HuH-7 (cell line): ENCODE measurements around the gene SNED1.
A peak's percentile ranks its signal among the peaks of the same experiment; 100 is the strongest.
"Not testable (repeated sequence)": the region's sequence is repeated elsewhere in the genome, so short reads cannot be mapped to it uniquely, and the experiment has no call there.

ENCODE experiments used
- DNase-seq: peaks from one replicate; pipeline ENCODE4 v3.0.0; 2011; ENCODE audit warnings: low spot score

The SNED1 gene

DNA sequence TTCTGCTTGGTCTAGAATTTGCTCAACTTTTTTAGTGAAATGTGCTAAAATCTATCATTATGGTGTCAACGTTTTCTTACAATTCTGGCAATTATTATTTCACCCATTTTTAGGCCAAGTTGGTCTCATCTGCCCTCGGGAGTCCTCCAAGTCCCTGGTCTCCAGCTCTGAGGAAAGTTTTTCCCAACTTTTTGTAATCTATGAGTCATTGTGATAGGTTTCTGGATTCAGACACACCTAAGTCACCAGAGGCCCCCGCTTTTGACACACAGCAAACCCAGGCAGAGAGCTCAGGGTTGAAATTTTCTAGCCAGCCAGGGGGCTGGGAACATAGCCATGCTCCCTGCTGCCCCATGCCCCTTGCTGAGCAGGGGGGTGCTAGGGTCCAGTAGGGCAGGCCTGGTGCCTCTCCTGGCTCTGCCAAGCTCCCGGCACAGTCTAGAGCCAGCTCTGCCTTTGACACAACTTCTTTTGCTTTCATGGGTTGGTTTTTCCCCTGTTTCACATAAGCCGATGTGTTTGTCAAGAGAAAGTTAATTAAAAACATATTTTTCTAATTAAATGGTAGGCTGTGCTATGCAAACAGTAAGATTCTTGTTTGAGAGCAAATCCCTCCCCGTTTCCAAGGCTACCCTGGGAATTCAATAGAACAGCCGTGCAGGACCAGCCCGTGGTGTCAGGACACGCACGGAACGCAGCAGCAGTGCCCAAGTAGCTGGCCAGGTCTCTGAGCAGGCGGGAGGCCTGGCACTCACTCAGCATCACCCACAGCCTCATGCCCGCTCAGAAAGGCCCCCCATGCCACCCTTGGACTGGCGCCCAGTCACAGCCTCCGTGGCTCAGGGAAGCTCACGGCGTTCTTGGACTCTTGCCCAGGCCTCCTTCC lies 25.5 kb upstream of the SNED1 start:
- no peak for DNase-seq

DNA sequence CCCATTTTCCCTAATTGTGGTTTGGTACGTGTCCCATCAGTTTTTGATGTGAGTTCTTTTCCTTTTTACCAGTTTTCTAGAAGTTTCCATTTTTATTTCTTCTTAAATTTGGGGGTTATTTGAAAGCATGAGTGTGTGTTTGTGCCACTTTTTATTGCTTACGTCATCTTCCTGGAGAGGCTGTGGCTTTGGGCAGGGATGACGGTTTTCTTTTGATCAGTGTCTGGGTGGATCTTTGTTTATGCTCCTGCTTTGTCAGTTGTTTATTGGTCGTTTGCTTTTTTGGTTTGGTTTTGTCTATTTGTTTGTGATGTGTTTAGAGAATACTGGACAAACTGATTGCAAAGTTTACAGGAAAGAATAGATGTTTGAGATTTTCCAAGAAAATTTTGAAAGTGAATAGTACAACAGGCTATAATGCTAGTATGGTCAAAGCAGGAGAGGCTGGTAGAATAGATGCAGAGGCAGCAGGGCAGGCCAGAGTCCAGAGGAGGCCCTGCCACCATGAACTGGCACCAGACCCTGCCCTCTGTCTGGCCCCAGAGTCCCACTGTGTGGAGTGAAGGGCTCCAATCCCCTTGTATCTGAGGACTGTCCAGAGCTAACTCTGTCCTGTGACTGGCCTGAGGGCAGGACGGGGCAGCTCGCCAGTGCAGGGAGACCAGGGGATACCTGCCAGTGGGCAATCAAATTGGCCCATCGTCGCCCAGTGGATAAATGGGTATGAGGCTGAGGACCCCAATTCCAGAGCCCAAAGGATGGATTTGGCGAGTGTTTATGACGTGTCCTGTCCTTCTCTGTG lies 23.4 kb upstream of the SNED1 start:
- no peak for DNase-seq

DNA sequence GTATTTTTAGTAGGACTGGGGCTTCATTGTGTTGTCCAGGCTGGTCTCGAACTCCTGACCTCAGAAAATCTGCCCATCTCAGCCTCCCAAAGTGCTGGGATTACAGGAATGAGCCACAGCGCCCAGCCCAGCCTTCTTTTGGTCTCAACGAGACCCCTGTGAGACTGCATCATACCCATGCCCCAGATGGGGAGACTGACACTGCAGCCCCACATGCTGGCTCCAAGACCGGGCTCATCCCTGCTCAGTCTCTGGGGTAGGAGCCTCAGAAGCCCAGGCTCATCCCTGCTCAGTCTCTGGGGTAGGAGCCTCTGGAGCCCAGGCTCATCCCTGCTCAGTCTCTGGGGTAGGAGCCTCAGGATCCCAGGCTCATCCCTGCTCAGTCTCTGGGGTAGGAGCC lies 22.5 kb upstream of the SNED1 start:
- not testable (repeated sequence) for DNase-seq

DNA sequence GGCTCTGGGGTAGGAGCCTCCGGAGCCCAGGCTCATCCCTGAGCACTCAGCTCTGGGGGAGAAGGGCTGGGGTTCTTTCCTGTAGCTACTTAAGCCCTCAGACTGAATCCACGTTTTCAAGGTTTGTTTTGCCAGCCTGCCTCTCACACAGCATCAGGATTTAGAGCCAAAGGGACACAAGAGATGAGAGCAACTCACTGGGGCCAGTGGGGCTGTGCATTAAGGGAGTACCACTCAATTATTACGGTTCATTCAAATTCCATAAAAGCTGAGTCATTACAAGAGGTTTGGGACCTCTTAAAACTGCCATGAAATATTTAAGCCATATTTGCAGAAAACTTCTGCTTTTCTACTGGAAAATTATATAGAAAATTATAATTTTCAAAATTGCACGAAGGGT lies 17.1 kb upstream of the SNED1 start:
- DNase-seq, result no peak

DNA sequence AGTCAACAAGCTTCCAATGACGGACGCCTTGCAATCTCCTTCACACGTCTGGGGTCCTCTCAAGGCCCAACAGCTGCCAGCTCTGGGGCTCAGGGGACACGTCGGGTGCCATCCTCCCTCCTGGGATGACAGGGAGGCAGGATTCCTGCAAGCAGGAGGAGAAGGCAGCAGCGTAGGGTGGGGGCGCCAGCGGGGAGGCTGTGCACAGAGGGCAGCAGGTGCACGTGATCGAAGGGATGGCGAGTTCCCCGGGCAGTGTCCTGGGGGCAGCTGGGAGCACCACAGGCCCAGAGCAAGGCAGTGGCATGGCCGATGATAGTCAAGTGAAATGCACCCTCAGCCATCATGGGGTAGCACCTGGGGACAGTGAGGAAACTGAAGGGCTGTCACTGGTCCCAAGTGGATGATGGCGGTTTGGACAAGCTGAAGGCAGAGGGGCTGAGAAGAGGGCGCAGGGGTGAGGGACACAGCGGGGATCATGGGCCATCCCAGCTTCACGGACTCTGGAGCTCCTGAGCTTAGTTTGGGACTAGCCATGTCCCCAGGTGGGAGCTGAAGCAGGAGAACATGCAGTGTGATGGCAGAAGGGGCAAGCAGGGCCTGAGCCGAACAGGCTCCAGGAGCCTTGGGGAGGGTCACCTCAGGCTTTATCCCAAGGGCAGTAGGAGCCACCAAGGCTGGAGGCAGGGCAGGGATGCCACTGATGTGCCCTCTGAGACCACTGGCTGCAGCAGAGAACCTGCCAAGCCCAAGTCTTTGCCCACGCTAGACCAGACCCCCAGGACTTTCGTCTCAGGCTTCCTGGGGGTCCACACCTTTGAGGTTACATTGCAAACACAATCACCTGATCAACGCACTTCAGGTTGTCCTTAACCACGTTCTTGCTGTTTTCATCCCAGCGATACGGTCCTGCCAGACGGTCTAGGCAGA lies 16.3 kb upstream of the SNED1 start:
- DNase-seq, result no peak

DNA sequence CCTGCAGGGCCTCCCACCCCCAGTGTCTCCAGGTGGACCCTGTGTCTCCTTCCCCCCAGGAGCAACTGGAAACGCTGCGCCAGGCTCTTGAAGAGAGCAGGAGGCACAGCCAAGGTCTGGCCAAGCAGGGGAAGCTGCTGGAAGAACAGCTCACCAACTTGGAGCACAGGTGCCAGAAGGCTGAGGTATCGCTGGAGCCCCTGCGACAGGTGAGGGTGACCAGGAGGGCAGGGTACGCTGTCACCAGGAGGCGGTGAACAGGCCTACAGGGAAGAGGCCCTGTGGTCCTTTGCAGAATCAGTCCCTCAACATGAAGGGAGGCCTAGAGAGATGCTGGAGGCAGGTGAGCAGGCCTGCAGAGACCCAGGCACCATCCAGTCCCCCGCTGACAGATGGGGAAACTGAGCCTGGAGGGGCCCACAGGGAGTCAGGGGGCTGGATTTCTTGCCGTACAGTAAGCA lies 15.6 kb upstream of the SNED1 start:
- no peak for DNase-seq

DNA sequence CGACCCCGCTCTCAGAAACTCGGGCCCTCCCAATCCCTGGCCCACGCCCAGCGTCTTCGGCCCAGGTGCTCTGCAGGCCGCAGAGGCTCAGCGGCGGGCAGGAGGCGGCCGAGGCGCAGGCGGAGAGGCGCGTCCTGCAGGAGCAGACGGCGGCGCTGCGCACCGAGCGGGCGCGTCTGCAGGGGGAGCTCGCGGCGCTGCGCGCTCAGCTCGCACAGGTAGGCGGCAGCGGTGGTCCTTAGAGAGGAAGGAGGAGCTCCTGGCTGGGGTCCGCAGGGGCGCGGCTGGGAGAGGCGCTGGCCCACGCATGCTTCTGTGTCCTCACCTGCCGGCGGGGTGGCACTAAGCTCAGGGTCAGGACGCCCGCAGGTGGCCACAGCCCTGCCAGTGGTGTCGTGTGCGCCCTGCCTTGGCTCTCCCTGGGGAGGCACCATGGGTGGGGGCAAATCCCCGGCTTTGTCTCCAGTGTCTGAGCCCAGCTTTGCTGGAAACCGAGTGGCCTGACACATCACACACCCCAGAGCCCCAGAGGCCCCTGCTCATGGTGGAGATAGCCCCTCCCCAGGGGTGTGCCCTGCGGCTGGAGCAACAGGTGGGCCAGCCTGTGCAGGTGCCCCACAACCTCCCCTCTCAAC lies 14.9 kb upstream of the SNED1 start:
- DNase-seq, result peak; percentile 69

DNA sequence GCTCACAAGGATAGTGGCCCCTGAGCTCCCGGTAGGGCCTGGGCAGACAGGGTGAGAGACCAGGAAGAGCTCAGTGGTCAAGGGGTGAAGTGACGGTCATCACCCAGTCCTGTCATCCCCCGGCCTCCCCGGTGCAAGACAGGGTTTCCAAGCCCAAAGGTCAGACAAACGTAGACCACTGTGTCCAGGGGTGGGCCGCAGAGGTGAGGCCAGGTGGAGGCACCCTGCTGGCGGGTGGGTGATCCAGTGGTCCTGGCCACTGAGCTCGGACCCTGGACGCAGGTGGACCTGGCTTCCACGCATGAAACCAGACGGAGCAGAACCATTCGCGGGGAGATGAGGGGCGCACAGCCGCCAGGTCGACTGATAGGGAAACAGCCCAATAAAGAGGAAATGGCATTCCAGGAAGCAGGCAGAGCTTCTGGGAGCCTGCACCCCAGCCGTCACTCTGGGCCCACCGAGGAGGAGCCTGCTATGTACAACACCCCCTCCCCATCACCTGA lies 14.4 kb upstream of the SNED1 start:
- DNase-seq, result no peak

DNA sequence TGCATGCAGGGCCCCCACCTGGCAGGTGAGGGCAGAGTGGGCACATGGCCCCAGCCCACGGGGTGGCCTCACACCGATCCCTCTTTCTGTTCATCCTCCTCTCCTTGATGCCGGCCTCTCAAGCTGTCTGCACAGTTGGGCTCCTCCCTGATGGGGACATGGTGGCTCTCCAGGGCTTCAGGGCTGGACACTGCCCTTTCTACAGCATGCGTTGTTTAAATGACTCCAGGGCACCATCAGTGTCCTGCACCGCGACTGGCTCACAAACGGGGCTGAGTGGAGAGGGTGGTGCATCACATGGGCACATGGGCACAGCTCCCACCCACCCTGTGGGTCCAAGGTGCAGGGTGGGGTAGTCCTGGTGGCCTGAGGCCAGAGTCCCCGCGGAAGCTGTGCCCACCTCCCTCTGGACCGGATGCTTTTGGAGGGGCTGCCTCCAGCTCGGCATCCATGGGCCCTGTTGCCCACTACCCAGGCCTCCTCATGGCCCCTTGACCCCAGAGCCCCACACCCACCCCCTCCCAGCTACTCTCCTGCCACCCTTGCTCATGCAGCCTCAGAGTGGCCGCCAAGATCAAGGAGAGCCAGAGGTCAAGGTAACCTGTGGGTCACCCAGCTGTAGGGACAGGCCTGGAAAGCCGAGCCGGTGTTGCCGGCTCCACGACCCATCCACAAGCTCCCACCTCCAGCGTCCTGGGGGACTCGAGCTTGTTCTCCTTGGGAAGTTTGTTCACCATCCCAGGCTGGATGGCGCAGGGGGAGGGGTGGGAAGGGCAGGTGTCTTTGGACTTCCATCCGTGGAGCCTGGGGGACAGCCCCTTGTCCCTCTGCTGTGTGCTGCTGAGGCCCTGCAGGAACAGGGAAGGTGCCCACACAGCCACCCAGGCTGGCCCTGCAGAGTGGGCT lies 12.3 kb upstream of the SNED1 start:
- no peak for DNase-seq

DNA sequence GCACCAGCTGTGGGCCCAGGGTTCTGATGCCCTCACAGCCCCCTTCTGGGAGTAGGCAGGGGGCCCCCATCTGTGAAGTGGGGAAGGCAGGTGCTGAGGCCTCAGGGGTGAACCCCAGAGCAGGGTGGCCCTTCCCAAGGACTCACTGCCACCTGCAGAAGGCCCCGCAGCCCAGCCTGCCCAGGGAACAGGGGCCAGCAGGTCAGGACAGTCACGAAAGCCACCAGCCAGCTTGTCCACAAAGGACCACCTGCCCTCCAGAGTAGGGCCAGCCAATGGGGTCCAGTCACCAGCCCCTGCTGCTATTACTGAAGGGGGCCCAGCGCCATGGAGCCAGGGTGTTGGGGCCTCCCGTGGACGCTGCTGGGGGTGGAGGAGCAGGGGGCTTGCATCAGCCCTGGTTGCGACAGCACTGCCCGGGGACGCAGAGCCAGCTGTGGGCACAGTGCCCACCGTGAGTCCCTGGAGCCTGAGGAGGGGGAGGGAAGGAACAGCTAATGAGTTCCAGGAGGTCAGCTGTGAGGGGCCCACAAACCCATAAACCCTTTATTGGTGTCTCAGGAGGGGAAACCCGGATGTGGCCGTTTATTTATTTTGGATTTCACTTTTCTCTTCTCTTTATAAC lies 11.5 kb upstream of the SNED1 start:
- no peak for DNase-seq

DNA sequence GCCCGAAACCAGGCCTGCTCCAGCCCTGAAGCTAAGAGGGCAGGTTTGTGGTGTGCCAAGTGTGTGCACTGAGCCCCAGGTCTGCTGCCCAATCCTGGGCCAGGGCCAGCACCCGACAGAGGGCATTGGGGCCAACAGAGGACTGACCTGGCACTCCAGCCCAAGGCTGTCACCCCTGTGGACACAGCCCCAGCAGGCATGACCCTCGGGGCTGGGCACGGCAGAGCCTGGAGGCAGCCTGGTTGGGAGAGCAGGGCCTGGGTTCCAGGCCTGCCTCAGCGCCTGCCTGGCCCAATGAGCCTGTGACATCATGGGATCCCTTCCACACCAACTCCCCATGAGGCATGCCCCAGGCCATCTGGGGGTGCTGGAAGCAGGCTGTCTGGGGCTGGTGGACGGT lies 10.8 kb upstream of the SNED1 start:
- DNase-seq, result no peak

DNA sequence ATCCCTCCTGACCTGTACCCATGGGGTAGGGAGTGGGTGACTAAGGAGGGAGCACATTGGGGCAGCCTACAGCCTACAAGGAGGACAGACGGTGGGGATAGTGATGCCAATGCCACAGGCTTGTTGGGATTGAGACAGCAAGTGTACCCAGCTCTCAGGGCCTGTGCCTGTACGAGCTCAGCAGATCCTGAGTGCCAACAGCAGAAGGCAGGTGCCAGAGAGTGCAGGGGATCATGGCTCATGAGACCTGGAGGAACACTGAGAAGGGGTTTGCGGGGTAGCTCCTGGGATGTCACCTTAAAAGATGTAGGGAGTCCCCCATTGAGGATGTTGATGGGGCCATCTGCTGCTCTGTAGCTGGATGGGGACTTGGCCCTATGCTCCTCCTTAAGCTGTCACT lies 10.3 kb upstream of the SNED1 start:
- no peak for DNase-seq

DNA sequence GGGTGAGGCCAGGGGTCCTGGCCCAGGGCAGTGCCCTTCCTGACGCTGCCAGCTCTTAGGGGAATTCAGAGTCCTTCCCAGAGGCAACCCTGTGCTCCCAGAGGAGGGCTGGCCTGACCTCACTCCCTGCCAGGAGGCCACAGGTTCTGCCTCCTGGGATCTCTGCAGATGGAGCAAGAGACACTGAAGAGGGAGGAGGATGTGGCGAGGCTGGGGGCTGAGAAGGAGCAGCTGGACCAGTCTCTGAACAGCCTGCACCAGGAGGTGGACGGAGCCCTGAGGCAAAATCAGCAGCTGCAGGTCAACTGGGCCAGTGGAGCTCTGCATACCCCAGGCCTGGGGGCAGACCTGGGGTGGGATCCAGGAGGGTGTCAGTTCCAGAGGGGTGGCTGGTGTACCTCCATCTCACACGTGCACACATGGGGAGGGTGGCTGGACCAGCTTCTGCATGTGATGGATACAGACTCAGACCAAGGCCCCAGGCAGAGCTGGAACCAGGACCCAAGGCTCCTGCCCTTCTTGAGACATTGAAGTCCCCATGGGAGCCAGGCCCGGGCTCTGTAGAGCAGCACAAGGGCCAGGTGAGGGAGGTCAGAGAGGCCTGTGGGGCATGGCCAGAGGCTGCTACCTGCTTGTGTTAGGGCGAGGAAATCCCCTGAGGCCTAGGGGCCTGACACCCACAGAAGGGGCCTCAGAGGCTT lies 9.7 kb upstream of the SNED1 start:
- no peak for DNase-seq

DNA sequence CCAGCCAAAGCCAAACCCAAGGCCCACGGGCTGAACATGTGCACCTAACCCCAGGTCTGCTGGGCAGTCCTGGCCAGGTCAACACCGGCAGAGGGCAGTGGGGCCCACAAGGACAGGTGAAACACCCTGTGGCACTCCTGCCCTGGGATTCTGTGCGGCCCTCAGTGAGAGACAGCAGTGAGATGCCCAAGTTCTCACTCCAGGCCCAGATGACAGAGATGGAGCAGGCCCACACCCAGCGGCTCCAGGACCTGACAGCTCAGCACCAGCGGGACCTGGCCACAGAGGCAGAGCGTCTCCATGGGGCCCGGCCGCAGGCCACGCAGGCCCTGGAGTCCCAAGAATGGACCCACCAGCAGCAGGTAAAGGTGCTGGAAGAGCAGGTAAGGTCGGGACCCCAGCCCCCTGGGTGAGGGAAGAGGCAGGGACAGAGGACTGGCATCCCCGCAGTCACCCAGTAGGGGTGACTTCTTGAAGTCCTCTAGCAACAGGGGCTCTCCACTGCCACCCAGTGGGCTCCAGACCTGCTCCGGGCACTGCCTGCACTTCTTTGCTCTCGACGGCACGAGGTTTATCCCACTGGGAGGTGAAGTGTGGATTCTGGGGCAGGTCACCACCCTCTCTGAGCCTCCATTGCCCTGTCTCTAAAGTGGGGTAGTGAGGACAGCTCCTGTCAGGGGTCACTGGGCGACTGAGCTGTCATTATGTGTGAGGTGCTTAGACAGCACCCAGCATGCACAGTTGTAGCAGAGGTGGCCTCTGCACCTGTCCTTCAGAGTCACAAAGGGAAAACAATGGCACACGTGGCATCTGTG lies 8.8 kb upstream of the SNED1 start:
- DNase-seq, result peak; percentile 84

DNA sequence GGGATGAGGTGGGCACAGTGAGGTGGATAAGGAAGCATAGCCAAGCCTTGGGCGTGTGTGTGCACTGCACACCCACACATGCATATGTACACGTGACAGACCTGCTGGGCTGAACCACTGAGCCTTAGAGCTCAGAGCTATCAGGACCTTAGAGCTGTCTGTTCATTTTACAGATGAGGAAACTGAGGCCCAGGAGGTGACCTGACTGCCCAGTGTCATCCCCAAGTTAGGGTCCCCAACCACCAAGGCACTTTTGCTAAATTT lies 8.2 kb upstream of the SNED1 start:
- DNase-seq, result no peak

DNA sequence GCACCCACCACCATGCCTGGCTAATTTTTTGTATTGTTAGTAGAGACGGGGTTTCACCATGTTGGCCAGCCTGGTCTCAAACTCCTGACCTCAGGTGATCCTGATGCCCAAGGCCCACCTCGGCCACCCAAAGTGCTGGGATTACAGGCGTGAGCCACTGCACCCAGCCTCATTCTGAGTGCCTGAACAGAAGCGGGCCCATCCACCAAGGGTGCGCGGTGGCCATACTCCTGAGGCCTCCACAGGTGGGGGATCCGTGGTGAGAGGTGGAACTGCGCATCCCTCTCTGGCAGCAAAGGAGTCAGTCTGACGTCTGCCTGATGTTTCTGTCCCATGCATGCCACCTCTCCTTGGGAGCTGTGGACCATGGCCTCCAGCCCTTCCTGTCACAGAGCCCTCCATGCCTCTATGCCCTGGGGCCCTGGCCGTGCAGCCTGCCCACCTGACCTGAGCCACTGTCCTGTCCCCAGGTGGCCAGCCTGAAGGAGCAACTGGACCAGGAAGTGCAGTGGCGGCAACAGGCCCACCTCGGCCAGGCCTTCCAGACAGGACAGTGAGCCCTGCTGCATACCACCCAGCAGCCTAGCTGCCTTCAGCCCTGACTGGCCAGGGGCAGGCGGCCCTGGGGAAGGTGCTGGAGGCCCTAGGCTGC lies 7.6 kb upstream of the SNED1 start:
- DNase-seq, result no peak

DNA sequence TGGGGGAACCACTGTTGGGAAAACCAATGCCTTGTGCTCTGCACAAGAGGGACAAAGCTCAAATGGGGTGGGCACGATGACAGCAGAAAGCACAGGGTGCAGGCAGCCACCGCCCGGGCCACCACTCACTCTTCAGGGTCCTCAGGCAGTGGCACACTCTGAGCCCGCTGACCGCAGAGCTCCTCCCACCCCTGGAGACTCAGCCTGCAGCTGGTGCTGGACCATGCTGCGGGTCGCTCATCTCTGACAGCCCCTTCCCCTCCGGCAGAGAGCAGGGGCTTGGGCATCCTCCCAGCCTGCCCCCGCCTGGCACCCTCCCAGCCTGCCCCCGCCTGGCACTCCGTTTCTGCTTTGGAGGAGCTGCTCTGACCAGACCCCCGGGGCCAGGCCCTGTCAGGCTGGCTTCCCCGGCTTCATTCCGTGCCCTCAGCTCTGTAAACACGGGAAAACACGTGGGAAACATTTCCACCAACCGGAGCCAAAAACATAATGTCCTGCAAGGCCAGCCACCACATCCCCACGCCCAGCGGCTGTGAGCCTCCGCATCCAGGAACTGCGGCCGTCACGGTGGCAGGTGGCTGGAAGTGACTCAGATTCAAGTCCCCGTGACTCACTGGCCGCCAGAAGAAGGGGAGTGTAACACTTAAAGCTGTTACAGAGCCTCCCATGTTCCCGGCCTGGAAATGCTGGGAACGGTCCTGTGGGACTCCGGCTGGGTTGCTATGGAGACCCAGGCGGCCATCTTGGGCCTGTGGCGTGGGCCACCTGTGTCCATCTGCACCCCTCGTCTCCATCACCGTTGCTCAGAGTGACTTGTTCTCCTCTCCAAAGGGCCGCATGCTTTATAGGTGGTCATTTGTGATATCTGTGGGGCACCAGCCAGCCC lies 6.8 kb upstream of the SNED1 start:
- no peak for DNase-seq
